Tibial nerve (tissue), 4 donors: ENCODE measurements around the gene BARX1. TPM values are rescaled to one million over a fixed set of nuclear protein-coding genes. Genes with fewer than 3 reads are reported as not detected.

Experiments
- DNase-seq, 2 donors: peaks; one replicate each; pipeline ENCODE4 v3.0.0-alpha.2; 2019; ENCODE audit warnings: low spot score in 2 of 2
- H3K27ac ChIP-seq, 4 donors: fragments of 200-600 bp; sonication (generic) in 3 of 4; one replicate each; pipeline ENCODE4 v1.5.1; 2017 to 2019; ENCODE audit warnings: mild to moderate bottlenecking in 1 of 4
- H3K27me3 ChIP-seq, 2 donors: fragments of 200-600 bp; sonication (generic) in 1 of 2; one replicate each; pipeline versions ENCODE4 v1.5.1 to v1.6.0; 2017 to 2019
- H3K36me3 ChIP-seq, 3 donors: fragments of 200-600 bp; sonication (generic); one replicate each; pipeline ENCODE4 v1.5.1; 2018 to 2019
- H3K4me1 ChIP-seq, 4 donors: fragments of 200-600 bp; sonication (generic) in 3 of 4; one replicate each; pipeline ENCODE4 v1.5.1; 2017 to 2019
- H3K4me3 ChIP-seq, 4 donors: fragments of 200-600 bp; sonication (generic) in 3 of 4; one replicate each; pipeline ENCODE4 v1.5.1; 2017 to 2019; ENCODE audit warnings: mild to moderate bottlenecking in 1 of 4, moderate library complexity in 1 of 4
- H3K9me3 ChIP-seq, 4 donors: fragments of 200-600 bp; sonication (generic) in 3 of 4; one replicate each; pipeline ENCODE4 v1.5.1; 2017 to 2019
- CTCF ChIP-seq, 5 experiments: fragments of 200-600 bp in 3 of 5; fragments of 450-650 bp in 2 of 5; sonication (generic) in 3 of 5; IDR thresholded peaks; one replicate each; pipeline ENCODE4 v1.5.1; 2016 to 2019; ENCODE audit warnings: antibody characterized with exemption in 5 of 5, mild to moderate bottlenecking in 3 of 5, moderate library complexity in 2 of 5
- EP300 ChIP-seq, 2 donors: sonication (generic); formaldehyde crosslinking; IDR thresholded peaks; one replicate each; pipeline ENCODE4 v1.6.1; 2017; ENCODE audit warnings: antibody characterized with exemption in 2 of 2, mild to moderate bottlenecking in 1 of 2
- POLR2A ChIP-seq, 2 donors: fragments of 450-650 bp; IDR thresholded peaks; one replicate each; pipeline ENCODE4 v1.6.1; 2017; ENCODE audit warnings: antibody characterized with exemption in 2 of 2, mild to moderate bottlenecking in 2 of 2, moderate library complexity in 2 of 2
- WGBS, 2 donors: methylation state at CpG; one replicate each; pipeline ENCODE4 v1.1.5; 2018; 5-methylcytosine and 5-hydroxymethylcytosine counted together
- total RNA-seq, 4 donors: library from RNA; depleted of rRNA; stranded (reverse); fragments of >200 nt; gene quantifications; one replicate each; pipeline ENCODE4 v1.1.0, GENCODE V29; 2016

BARX1 gene
- total RNA-seq, 4 donors from 2014 or later: not detected

GRCh38 chr9:93910196-93910595 is 45.0 kb downstream of the BARX1 start:
- Histone ChIP-seq H3K27ac (no peak overlapping the region), H3K36me3 (no peaks in the 10 kb centered on the region), H3K27me3 (no peaks in the 10 kb centered on the region), H3K4me3 (no peak overlapping the region), H3K4me1 (no peaks in the 10 kb centered on the region), H3K9me3 (peaks cover 0 to 6% (median 0%) of the 10 kb centered on the region in 4 donors)
- no peak for DNase-seq
- no peak for TF ChIP-seq EP300 (IDR thresholded peaks at IDR 0.05)
- TF ChIP-seq CTCF (IDR thresholded peaks at IDR 0.05): no peak
- WGBS, 2 donors: 85 to 87% methylated on average over 8 to 9 of the region's 10 CpGs

- Histone ChIP-seq H3K4me1 (no peaks in the 10 kb centered on the region), H3K4me3 (no peak overlapping the region), H3K27ac (no peak overlapping the region), H3K27me3 (no peaks in the 10 kb centered on the region), H3K36me3 (no peaks in the 10 kb centered on the region), H3K9me3 (peaks cover 0 to 6% (median 0%) of the 10 kb centered on the region in 4 donors)
- no peak for DNase-seq
- no peak for TF ChIP-seq EP300 (IDR thresholded peaks at IDR 0.05)
- no peak for TF ChIP-seq POLR2A (IDR thresholded peaks at IDR 0.05)
- no peak for TF ChIP-seq CTCF (IDR thresholded peaks at IDR 0.05)
- WGBS, 2 donors: 58 to 61% methylated on average over 6 of the region's 6 CpGs
Observed at GRCh38 chr9:93909242-93909616, 45.9 kb downstream of the BARX1 start.

GRCh38 chr9:93908591-93909241 is 46.4 kb downstream of the BARX1 start:
- no peak overlapping the region for H3K4me3 ChIP-seq
- no peaks in the 10 kb centered on the region for H3K27me3 ChIP-seq
- H3K4me1 ChIP-seq: no peaks in the 10 kb centered on the region
- no peaks in the 10 kb centered on the region for H3K36me3 ChIP-seq
- DNase-seq: no peak
- no peak for TF ChIP-seq EP300 (IDR thresholded peaks at IDR 0.05)
- no peak for TF ChIP-seq CTCF (IDR thresholded peaks at IDR 0.05)
- no peak for TF ChIP-seq POLR2A (IDR thresholded peaks at IDR 0.05)
- WGBS, 2 donors: 46 to 50% methylated on average over 13 to 14 of the region's 15 CpGs
- peaks cover 0 to 6% (median 0%) of the 10 kb centered on the region in 4 donors for H3K9me3 ChIP-seq
- H3K27ac ChIP-seq: no peak overlapping the region

- H3K36me3 ChIP-seq: no peaks in the 10 kb centered on the region
- H3K27me3 ChIP-seq: no peaks in the 10 kb centered on the region
- TF ChIP-seq CTCF (IDR thresholded peaks at IDR 0.05) (no peak), EP300 (IDR thresholded peaks at IDR 0.05) (no peak), POLR2A (IDR thresholded peaks at IDR 0.05) (no peak)
- H3K4me3 ChIP-seq: no peak overlapping the region
- DNase-seq: no peak
- 92 to 93% methylated on average over 5 of the region's 5 CpGs for WGBS, 2 donors
- H3K4me1 ChIP-seq: no peaks in the 10 kb centered on the region
- H3K9me3 ChIP-seq: peaks cover 0 to 6% (median 0%) of the 10 kb centered on the region in 4 donors
- no peak overlapping the region for H3K27ac ChIP-seq
Observed at GRCh38 chr9:93907551-93908199, 47.5 kb downstream of the BARX1 start.

GRCh38 chr9:93906195-93906880 is 48.8 kb downstream of the BARX1 start:
- Histone ChIP-seq H3K27me3 (no peaks in the 10 kb centered on the region), H3K9me3 (peaks cover 0 to 6% (median 0%) of the 10 kb centered on the region in 4 donors), H3K36me3 (no peaks in the 10 kb centered on the region), H3K4me3 (no peak overlapping the region), H3K27ac (no peak overlapping the region), H3K4me1 (no peaks in the 10 kb centered on the region)
- TF ChIP-seq POLR2A (IDR thresholded peaks at IDR 0.05): no peak
- TF ChIP-seq CTCF (IDR thresholded peaks at IDR 0.05): no peak
- TF ChIP-seq EP300 (IDR thresholded peaks at IDR 0.05): no peak
- 49 to 52% methylated on average over 10 of the region's 10 CpGs for WGBS, 2 donors
- DNase-seq: no peak
